NCI-H2171 treated with DMSO at 0.1 percent for 48 hours (cell line): ENCODE measurements around the gene CD40.

ENCODE experiments used
- DNase-seq: peaks from one replicate; lab custom pipeline; 2025; lab: John Stamatoyannopoulos, UW

The CD40 gene

GRCh38 chr20:46148313-46149208, 30.4 kb downstream of the CD40 start:
- no peak for DNase-seq

- no peak for DNase-seq
Observed at GRCh38 chr20:46150943-46151342, 32.8 kb downstream of the CD40 start.

- DNase-seq, result no peak
Observed at GRCh38 chr20:46151936-46152335, 33.8 kb downstream of the CD40 start.

- DNase-seq, result no peak
Observed at GRCh38 chr20:46152824-46153586, 34.9 kb downstream of the CD40 start.

GRCh38 chr20:46154305-46154704, 36.2 kb downstream of the CD40 start:
- no peak for DNase-seq

GRCh38 chr20:46154796-46155195, 36.7 kb downstream of the CD40 start:
- DNase-seq, result no peak

GRCh38 chr20:46156065-46156464, 38.0 kb downstream of the CD40 start:
- no peak for DNase-seq

GRCh38 chr20:46157076-46157592, 39.0 kb downstream of the CD40 start:
- DNase-seq, result no peak

- peak; percentile 56 for DNase-seq
Observed at GRCh38 chr20:46157625-46158024, 39.5 kb downstream of the CD40 start.

GRCh38 chr20:46158476-46158987, 40.4 kb downstream of the CD40 start:
- no peak for DNase-seq

- DNase-seq, result no peak
Observed at GRCh38 chr20:46159101-46159897, 41.2 kb downstream of the CD40 start.

GRCh38 chr20:46160661-46161060, 42.5 kb downstream of the CD40 start:
- no peak for DNase-seq

GRCh38 chr20:46161921-46162320, 43.8 kb downstream of the CD40 start:
- no peak for DNase-seq

GRCh38 chr20:46164254-46164653, 46.1 kb downstream of the CD40 start:
- DNase-seq, result no peak

- DNase-seq, result no peak
Observed at GRCh38 chr20:46167080-46167479, 49.0 kb downstream of the CD40 start.

- no peak for DNase-seq
Observed at GRCh38 chr20:46168438-46168837, 50.3 kb downstream of the CD40 start.

GRCh38 chr20:46169245-46170171, 51.4 kb downstream of the CD40 start:
- DNase-seq, result no peak

- no peak for DNase-seq
Observed at GRCh38 chr20:46171476-46171875, 53.4 kb downstream of the CD40 start.

- no peak for DNase-seq
Observed at GRCh38 chr20:46171909-46172308, 53.8 kb downstream of the CD40 start.

GRCh38 chr20:46172455-46172854, 54.3 kb downstream of the CD40 start:
- no peak for DNase-seq
